ENCODE results near the gene COBL.

GRCh38 chr7:51275532-51275931 lies 41.1 kb downstream of the COBL start:
- no peak for TF ChIP-seq BRCA1 (IDR thresholded peaks at IDR 0.05; ENCODE audit: low read depth, low read length)
- no peak for TF ChIP-seq CTCF (IDR thresholded peaks at IDR 0.05 in 2 of 3, conservative IDR thresholded peaks at IDR 0.05 in 1 of 3; ENCODE audit: control insufficient read depth in 2 of 3, extremely low read depth in 1 of 3, insufficient read depth in 1 of 3, low read depth in 3 of 3, low read length in 3 of 3)
- TF ChIP-seq POLR2A (IDR thresholded peaks at IDR 0.05; ENCODE audit: low read depth, low read length), result no peak
- no peak for TF ChIP-seq TCF3 (IDR thresholded peaks at IDR 0.05; ENCODE audit: borderline replicate concordance, insufficient read depth, low read depth, low read length)
- TF ChIP-seq TARDBP (IDR thresholded peaks at IDR 0.05; ENCODE audit: borderline replicate concordance), result no peak
- no peak for TF ChIP-seq CEBPB (IDR thresholded peaks at IDR 0.05; ENCODE audit: borderline replicate concordance in 1 of 2, low read depth in 2 of 2, low read length in 2 of 2)
- TF ChIP-seq ESRRA (IDR thresholded peaks at IDR 0.05; ENCODE audit: low read length), result no peak
- no peak for TF ChIP-seq RFX5 (IDR thresholded peaks at IDR 0.05; ENCODE audit: low read depth, low read length)
- no peak for TF ChIP-seq BCL11A (IDR thresholded peaks at IDR 0.05; ENCODE audit: low read depth, low read length)

All from GM12878 (cell line).